Regular cardiac myocyte (primary cell): ENCODE measurements around the gene CA9. TPM values are rescaled to one million over a fixed set of nuclear protein-coding genes. Genes with fewer than 3 reads are reported as not detected.

Experiments
- total RNA-seq: library from RNA; depleted of rRNA; stranded (reverse); fragments of >200 nt; gene quantifications from 2 replicates; pipeline ENCODE4 v1.2.3, GENCODE V29; 2014

The CA9 gene
- total RNA-seq = 0.38 and 2.8 TPM in 2 replicates

DNA sequence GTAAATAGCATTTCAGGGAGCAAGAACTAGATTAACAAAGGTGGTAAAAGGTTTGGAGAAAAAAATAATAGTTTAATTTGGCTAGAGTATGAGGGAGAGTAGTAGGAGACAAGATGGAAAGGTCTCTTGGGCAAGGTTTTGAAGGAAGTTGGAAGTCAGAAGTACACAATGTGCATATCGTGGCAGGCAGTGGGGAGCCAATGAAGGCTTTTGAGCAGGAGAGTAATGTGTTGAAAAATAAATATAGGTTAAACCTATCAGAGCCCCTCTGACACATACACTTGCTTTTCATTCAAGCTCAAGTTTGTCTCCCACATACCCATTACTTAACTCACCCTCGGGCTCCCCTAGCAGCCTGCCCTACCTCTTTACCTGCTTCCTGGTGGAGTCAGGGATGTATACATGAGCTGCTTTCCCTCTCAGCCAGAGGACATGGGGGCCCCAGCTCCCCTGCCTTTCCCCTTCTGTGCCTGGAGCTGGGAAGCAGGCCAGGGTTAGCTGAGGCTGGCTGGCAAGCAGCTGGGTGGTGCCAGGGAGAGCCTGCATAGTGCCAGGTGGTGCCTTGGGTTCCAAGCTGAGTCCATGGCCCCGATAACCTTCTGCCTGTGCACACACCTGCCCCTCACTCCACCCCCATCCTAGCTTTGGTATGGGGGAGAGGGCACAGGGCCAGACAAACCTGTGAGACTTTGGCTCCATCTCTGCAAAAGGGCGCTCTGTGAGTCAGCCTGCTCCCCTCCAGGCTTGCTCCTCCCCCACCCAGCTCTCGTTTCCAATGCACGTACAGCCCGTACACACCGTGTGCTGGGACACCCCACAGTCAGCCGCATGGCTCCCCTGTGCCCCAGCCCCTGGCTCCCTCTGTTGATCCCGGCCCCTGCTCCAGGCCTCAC is at the start of gene CA9:
CA9 (plus strand) TSS at position 797 of the 893 bp plus-strand sequence; CDS start at position 829, 32 bp downstream.

DNA sequence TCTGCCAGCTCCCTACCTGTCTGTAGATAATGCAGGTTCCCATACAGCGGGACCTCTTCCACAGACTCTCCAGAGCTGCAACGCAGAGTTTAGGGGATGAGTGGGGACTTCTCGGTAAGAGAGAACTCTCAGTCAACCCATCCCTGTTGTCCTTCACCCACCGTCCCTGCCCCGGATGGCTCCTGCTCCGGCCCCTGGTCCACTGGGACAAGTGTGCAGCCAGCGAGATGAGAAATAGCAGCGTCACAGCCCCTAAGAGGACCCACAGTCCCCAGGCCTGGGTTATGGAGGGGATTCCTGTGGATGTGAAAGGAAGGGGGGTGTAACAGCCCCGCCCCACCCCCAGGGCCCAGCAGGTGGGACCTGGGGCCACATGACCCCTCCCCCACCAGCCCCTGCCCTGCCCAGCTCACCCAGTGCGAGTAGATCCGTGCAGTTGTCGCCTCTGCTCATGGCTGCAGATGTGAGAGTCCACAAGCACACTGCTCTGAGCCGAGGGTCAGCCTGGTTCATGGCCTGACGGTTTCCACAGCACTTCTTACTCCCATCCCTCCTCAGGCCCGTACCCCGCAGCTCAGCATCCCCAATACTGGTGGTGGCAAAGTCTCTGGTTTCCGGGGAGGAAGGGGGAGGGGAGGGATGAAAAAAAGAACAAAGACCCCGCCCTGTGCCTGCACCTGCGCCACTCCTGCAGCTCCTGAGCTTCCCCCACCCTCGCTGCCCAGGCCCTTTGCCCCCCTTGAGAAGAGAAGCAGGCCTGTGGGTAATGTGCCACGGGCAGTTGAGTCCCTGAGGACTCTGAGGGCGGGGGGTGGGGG is 23.2 kb upstream of the CA9 start, which contains the start of gene SIT1:
SIT1 (minus strand) TSS at position 591 of the 818 bp plus-strand sequence; CDS start at position 513, 78 bp downstream.

DNA sequence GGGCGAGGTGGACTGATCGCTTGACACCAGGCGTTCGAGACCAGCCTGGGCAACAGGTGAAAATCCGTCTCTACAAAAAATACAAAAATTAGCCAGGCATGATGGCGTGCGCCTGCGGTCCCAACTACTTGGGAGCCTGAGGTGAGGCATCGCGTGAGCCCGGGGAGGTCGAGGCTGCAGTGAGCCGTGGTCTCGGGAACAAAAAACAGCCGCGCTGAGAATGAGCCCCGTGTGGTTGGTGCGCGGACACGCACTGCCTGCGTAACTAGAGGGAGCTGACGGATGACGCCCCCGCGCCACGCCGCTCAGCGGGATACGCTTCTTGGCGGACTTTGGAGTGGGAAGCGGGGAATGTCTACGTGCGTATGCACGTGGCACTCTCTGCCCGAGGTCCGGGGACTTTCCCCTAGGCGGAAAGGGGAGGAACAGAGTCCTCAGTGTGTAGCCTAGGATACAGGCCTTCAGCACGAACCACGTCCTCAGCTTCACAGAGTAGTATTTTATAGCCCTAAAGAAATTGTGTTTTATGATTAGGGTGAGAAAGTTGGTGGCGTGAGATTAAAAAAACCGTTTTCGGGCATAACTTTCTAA is 16.1 kb upstream of the CA9 start, which contains the start of gene RMRP:
RMRP (minus strand) TSS at position 474 of the 591 bp plus-strand sequence.

DNA sequence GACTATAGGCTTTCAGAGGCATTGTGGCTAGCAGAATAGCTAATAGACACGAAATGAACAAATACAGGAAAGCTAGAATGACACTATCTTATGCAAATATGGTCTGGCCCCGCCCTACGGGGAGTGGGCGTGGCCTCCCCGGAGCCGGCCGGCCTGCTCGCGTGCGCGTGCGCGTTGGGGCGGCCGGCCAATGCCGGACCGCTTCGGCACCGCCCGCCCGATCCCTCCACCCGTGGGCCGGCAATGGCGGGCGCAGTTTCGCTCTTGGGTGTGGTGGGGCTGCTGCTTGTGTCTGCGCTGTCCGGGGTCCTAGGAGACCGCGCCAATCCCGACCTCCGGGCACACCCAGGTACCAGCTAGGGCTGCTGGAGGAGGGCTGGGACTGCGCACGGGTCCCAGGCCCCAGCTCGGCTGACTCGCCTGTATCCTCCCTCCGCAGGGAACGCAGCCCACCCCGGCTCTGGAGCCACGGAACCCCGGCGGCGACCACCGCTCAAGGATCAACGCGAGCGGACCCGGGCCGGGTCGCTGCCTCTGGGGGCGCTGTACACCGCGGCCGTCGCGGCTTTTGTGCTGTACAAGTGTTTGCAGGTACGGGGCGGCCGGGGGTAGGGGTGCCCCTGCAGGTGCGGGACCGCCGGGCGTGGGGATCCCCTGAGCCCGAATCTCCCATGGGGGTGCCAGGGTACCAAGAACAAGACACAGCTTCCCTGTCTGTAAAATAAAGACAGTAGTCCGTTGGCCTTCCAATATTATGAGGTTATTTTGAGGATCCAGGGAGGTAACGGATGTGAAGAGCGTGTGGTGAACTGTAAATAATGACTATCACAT is 15.4 kb upstream of the CA9 start, which contains the start of gene CCDC107:
CCDC107 (plus strand) TSS at position 156 of the 831 bp plus-strand sequence; CDS start at position 244, 88 bp downstream.

DNA sequence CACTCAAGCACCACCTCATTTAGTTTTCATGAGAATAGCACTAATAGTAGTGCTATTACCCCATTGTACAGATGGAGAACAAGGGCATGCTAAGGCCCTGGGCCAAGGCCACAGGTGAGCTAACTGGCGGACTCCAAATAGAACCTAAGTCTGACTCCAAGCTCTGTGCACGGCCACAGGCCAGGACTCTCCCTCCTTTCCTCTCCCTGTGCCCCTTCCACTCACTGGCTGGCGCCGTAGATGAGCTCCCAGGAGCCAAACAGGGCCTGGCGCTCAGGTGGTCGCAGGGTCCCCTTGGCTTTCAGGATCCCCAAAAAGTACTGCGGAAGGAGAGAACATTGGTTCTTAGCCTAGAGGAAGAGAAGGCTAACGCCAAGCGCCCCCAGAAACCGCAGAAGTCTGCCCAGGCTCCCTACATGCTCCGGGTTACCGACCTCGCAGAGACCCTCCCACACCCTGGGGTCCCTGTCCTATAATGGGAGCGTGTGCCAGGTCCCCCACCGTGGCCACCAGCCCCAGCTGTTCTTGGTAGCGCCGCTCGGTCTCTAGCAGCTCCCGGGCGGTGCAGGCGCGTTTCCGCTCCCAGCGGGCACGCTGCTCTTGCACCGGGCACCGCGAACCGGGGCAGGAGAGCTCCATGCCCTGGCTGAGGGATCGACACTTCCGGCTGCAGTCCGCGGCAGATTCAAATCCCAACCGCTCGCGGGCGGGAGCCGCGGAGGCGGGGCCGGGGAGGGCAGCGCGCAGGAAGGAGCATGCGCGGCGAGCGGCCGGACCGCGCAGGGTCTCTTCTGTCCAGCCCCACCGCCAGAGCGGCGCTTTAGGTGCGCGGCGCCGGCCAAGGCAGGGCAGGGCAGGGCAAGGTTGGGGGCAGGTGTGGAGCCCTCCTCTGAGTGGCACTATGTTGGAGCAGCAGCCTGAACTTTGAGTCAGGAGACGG is 8.9 kb upstream of the CA9 start, which contains the start of gene ARHGEF39:
ARHGEF39 (minus strand) TSS at position 665 of the 940 bp plus-strand sequence; CDS start at position 639, 26 bp downstream.

DNA sequence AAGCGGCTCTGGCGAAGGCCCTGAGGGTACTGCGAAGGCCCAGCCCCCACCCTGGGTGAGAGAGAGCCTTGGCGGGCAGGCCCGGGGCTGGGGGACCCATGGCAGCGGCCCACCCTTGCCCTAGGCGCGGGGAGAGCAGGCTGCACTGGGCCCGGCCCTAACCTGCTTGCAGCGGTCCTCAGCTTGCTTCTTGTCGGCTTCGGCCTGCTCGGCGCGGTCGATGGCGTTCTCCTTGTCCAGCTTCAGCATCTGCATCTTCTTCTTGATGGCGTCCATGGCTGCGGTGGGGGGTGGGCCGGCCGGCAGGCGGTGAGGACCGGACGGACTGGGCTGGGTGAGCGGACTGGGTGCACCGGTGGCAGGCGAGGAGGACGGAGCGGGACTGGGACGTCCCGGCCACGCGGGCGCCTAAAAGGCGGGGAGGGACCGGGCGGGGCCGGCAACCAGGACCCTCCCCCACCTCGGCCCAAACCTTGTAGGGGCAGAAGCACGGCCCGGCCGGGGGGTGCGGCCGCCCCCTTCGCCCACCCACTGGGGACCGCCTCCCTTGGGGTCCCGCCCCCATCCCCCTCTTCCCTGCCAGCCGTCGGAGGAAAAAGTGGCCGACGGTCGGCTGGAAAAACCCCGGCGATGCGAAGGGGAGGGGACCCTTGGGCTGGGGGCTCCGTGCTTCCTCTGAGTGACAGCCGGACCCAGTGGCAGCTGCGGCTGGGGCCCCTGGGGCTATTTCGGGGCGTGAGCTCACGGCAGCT is 16.0 kb downstream of the CA9 start, which contains the start of gene TPM2:
TPM2 (minus strand) TSS at position 384 of the 752 bp plus-strand sequence; CDS start at position 276, 108 bp downstream.

Other genes with a start within 250 kb of the CA9 start
- gene RUSC2, start 183.8 kb upstream of the CA9 start, total RNA-seq = 19.9 and 24.8 TPM in 2 replicates
- gene TESK1, start 68.7 kb upstream of the CA9 start, total RNA-seq = 8.6 and 10.7 TPM in 2 replicates
- gene CD72, start 55.5 kb upstream of the CA9 start, total RNA-seq = 0.19 and 0.56 TPM in 2 replicates
- not detected in 2 replicates for gene SIT1, start 23.0 kb upstream of the CA9 start, total RNA-seq
- gene RMRP, start 15.9 kb upstream of the CA9 start, total RNA-seq = 3,474 and 7,582 TPM in 2 replicates
- gene CCDC107, start 15.6 kb upstream of the CA9 start, total RNA-seq = 16.9 and 24.2 TPM in 2 replicates
- gene ARHGEF39, start 8.7 kb upstream of the CA9 start, total RNA-seq = 0.28 and 3.6 TPM in 2 replicates
- 870 and 1,301 TPM in 2 replicates for gene TPM2, start 16.0 kb downstream of the CA9 start, total RNA-seq
- 342 and 359 TPM in 2 replicates for gene TLN1, start 58.3 kb downstream of the CA9 start, total RNA-seq
- gene CREB3, start 58.7 kb downstream of the CA9 start, total RNA-seq = 77.5 and 112 TPM in 2 replicates
- gene GBA2, start 75.3 kb downstream of the CA9 start, total RNA-seq = 15.2 and 19.9 TPM in 2 replicates
- gene RGP1, start 75.4 kb downstream of the CA9 start, total RNA-seq = 10.1 and 10.9 TPM in 2 replicates
- not detected in 2 replicates for gene MSMP, start 80.3 kb downstream of the CA9 start, total RNA-seq
- 10.9 and 18.3 TPM in 2 replicates for gene NPR2, start 117.7 kb downstream of the CA9 start, total RNA-seq
- gene SPAG8, start 138.3 kb downstream of the CA9 start, total RNA-seq = 0.58 and 1.1 TPM in 2 replicates
- 6.5 and 17.1 TPM in 2 replicates for gene HINT2, start 141.1 kb downstream of the CA9 start, total RNA-seq
- not detected in 2 replicates for gene FAM221B, start 154.8 kb downstream of the CA9 start, total RNA-seq
- 0.58 and 2.0 TPM in 2 replicates for gene TMEM8B, start 155.3 kb downstream of the CA9 start, total RNA-seq
- not detected in 2 replicates for gene OR13J1, start 196.5 kb downstream of the CA9 start, total RNA-seq
- 0.28 and 0.58 TPM in 2 replicates for gene HRCT1, start 232.3 kb downstream of the CA9 start, total RNA-seq
- gene SPAAR, start 235.6 kb downstream of the CA9 start, total RNA-seq = 0.85 and 5.0 TPM in 2 replicates